ENCODE data around the gene TSPAN14. TPM values are rescaled to one million over a fixed set of nuclear protein-coding genes. Genes with fewer than 3 reads are reported as not detected.
A peak's percentile ranks its signal among the peaks of the same experiment; 100 is the strongest.

TSPAN14 gene
- total and polyA plus RNA-seq, 2 experiments from 2014 or later: 17.9 to 40.7 TPM

GRCh38 chr10:80484676-80485075 lies 30.6 kb downstream of the TSPAN14 start:
- Histone ChIP-seq H3K27me3 (ENCODE audit: insufficient read depth) (no peaks in the 10 kb centered on the region), H3K9me2 (ENCODE audit: insufficient read depth) (no peaks in the 10 kb centered on the region), H3K79me2 (replicated peaks; ENCODE audit: insufficient read depth) (peaks cover 91% of the 10 kb centered on the region), H3K36me3 (ENCODE audit: insufficient read depth) (no peaks in the 10 kb centered on the region), H3K27ac (ENCODE audit: low read depth) (no peak overlapping the region), H4K20me1 (replicated peaks; ENCODE audit: insufficient read depth) (peaks cover 36% of the 10 kb centered on the region; the same call in 1 of the 2 replicates), H3F3A (replicated peaks; ENCODE audit: low read depth) (no peaks in the 10 kb centered on the region), H3K4me3 (no peak overlapping the region), H2AFZ (no peak overlapping the region), H3K4me2 (peak overlapping the region; percentile 8; the same call in 1 of the 2 replicates), H3K4me1 (ENCODE audit: insufficient read depth) (peaks cover 29% of the 10 kb centered on the region)
- H3K9me3 Mint-ChIP-seq: no peaks in the 10 kb centered on the region
- peaks cover 11% of the 10 kb centered on the region for H3K36me3 Mint-ChIP-seq (ENCODE audit: low read depth)
- H3K4me3 Mint-ChIP-seq: no peak overlapping the region
- H3K27me3 Mint-ChIP-seq (ENCODE audit: insufficient read depth, low read depth, poor library complexity): peaks cover 5% of the 10 kb centered on the region
- ATAC-seq (no peak), DNase-seq (ENCODE audit: low spot score) (no peak)
- TF ChIP-seq ZNF331 (CRISPR knock-in tag; IDR thresholded peaks at IDR 0.05; ENCODE audit: low read depth) (no peak), NANOG (IDR thresholded peaks at IDR 0.05; ENCODE audit: borderline replicate concordance) (no peak), POLR2AphosphoS5 (IDR thresholded peaks at IDR 0.05; ENCODE audit: low read depth) (no peak), CREB1 (CRISPR knock-in tag; IDR thresholded peaks at IDR 0.05; ENCODE audit: low read depth) (no peak), ETS1 (IDR thresholded peaks at IDR 0.05) (no peak), JUNB (IDR thresholded peaks at IDR 0.05; ENCODE audit: unreplicated experiment) (no peak), STAT1 (IDR thresholded peaks at IDR 0.05; ENCODE audit: unreplicated experiment) (no peak), ZNF114 (CRISPR knock-in tag; IDR thresholded peaks at IDR 0.05) (no peak), EZH2phosphoT487 (IDR thresholded peaks at IDR 0.05; ENCODE audit: unreplicated experiment) (no peak), CTCF (conservative IDR thresholded peaks at IDR 0.05; ENCODE audit: low read depth in 2 of 2) (no peak), ZNF462 (CRISPR knock-in tag; IDR thresholded peaks at IDR 0.05) (no peak), EZH2 (IDR thresholded peaks at IDR 0.05; ENCODE audit: low read depth, unreplicated experiment) (no peak), REST (IDR thresholded peaks at IDR 0.05; ENCODE audit: unreplicated experiment) (no peak)
- H3K27ac Mint-ChIP-seq: 0 out of 2 replicates have a peak overlapping the region, but pooled peaks have one; percentile 22
- peaks cover 59% of the 10 kb centered on the region for H3K4me1 Mint-ChIP-seq

Measured in GM23338 (cell line).